Esophagus muscularis mucosa (tissue), 4 donors: ENCODE results near the gene MYO19. TPM values are rescaled to one million over a fixed set of nuclear protein-coding genes. Genes with fewer than 3 reads are reported as not detected.

ENCODE experiments used
- DNase-seq: peaks from one replicate; pipeline ENCODE4 v3.0.0-alpha.2; 2017; ENCODE audit errors: extremely low spot score
- H3K27ac ChIP-seq, 4 donors: fragments of 200-600 bp; sonication (generic); replicated peaks in 1 of 4; 1 replicate in 3 of 4; 2 replicates in 1 of 4; pipeline ENCODE4 v1.5.1; 2016 to 2019; ENCODE audit warnings: mild to moderate bottlenecking in 1 of 4
- H3K27me3 ChIP-seq, 4 donors: fragments of 200-600 bp; sonication (generic); one replicate each; pipeline versions ENCODE4 v1.5.1 to v1.6.0; 2016 to 2019
- H3K36me3 ChIP-seq, 4 donors: fragments of 200-600 bp; sonication (generic); one replicate each; pipeline ENCODE4 v1.5.1; 2016 to 2019
- H3K4me1 ChIP-seq, 4 donors: fragments of 200-600 bp; sonication (generic); one replicate each; pipeline ENCODE4 v1.5.1; 2016 to 2019
- H3K4me3 ChIP-seq, 4 donors: fragments of 200-600 bp; sonication (generic); 1 replicate in 2 of 4; 2 replicates in 2 of 4; pipeline ENCODE4 v1.5.1; 2016 to 2019; ENCODE audit warnings: mild to moderate bottlenecking in 4 of 4, moderate library complexity in 1 of 4
- H3K9me3 ChIP-seq, 4 donors: fragments of 200-600 bp; sonication (generic); 1 replicate in 3 of 4; 2 replicates in 1 of 4; pipeline ENCODE4 v1.5.1; 2016 to 2019
- EP300 ChIP-seq: sonication (generic); formaldehyde crosslinking; IDR thresholded peaks from one replicate; pipeline ENCODE4 v1.6.1; 2017; ENCODE audit warnings: antibody characterized with exemption
- POLR2A ChIP-seq: fragments of 450-650 bp; IDR thresholded peaks from one replicate; pipeline ENCODE4 v1.6.1; 2017; ENCODE audit warnings: antibody characterized with exemption, moderate library complexity, mild to moderate bottlenecking, low read depth
- POLR2AphosphoS5 ChIP-seq, 2 donors: sonication (generic); formaldehyde crosslinking; IDR thresholded peaks; one replicate each; pipeline ENCODE4 v1.6.1; 2017; ENCODE audit warnings: antibody characterized with exemption in 2 of 2
- WGBS: methylation state at CpG from one replicate; pipeline ENCODE4 v1.1.5; 2018; 5-methylcytosine and 5-hydroxymethylcytosine counted together
- intact Hi-C: fragments of 100-400 bp; cut with DNase I; formaldehyde crosslinking; loops from one replicate; pipeline ENCODE4 v1.15.1; 2023
- total RNA-seq, 4 donors: library from RNA; depleted of rRNA; stranded (reverse); fragments of >200 nt; gene quantifications; one replicate each; pipeline versions ENCODE4 v1.1.0 to v1.2.1, GENCODE V29; 2016
- TF ChIP-seq, protein P1 (sequence below), 3 experiments: fragments of 200-600 bp in 2 of 3; fragments of 450-650 bp in 1 of 3; sonication (generic) in 2 of 3; IDR thresholded peaks; one replicate each; pipeline ENCODE4 v1.5.1; 2017 to 2019; ENCODE audit warnings: antibody characterized with exemption in 3 of 3, mild to moderate bottlenecking in 2 of 3, moderate library complexity in 1 of 3

MYO19 gene
- total RNA-seq, 4 donors from 2014 or later, result 29.5 to 68.1 (median 44.3) TPM

DNA sequence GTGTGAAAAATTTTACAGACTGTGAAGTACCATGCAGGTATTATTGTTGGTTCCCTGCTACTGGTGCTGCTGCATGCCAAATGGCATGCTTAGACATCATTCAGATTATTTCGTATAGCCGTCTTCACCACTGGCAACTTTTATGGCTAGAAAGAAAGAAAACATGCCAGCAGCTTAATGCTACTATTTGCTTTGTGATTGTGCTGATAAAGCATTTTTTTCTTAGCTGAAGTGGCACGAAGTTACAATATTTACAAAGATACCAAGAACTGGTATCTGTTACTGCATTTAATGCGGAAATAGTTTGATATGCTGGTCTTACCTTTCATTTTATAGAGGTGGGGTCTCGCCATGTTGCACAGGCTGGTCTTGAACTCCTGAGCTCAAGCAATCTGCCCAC, 40.0 kb downstream of the MYO19 start:
- no peaks in the 10 kb centered on the region for H3K27me3 ChIP-seq

DNA sequence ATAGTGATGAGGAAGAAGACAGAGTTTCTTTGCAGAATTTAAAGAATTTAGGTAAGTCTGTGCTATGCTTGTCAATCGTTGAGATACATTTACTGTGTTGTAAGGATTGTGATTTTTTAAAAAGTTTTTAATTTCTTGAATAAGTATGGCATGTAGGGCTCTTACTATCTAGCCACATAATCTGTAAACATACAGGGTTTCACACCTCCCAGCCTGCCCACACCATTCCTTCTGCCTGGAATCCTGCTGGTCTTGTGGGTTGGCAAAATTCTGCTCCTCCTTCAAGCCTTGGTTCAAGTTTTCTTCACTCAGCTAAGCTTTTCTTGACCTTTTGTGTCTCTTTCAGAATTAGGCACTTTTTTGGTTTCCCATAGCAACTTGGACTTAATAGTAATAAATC, 40.7 kb downstream of the MYO19 start:
- DNase-seq, result no peak
- no peak for TF ChIP-seq EP300
- TF ChIP-seq POLR2A, result no peak
- no peak for TF ChIP-seq POLR2AphosphoS5 (IDR thresholded peaks at IDR 0.05)
- TF ChIP-seq, protein P1, sequence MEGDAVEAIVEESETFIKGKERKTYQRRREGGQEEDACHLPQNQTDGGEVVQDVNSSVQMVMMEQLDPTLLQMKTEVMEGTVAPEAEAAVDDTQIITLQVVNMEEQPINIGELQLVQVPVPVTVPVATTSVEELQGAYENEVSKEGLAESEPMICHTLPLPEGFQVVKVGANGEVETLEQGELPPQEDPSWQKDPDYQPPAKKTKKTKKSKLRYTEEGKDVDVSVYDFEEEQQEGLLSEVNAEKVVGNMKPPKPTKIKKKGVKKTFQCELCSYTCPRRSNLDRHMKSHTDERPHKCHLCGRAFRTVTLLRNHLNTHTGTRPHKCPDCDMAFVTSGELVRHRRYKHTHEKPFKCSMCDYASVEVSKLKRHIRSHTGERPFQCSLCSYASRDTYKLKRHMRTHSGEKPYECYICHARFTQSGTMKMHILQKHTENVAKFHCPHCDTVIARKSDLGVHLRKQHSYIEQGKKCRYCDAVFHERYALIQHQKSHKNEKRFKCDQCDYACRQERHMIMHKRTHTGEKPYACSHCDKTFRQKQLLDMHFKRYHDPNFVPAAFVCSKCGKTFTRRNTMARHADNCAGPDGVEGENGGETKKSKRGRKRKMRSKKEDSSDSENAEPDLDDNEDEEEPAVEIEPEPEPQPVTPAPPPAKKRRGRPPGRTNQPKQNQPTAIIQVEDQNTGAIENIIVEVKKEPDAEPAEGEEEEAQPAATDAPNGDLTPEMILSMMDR (IDR thresholded peaks at IDR 0.05), result no peak
- H3K4me3 ChIP-seq, result no peak overlapping the region
- no peak overlapping the region for H3K27ac ChIP-seq
- 94% methylated on average over 1 of the region's 1 CpG for whole genome bisulfite sequencing
- H3K9me3 ChIP-seq, result no peaks in the 10 kb centered on the region
- peaks cover 1 to 9% (median 3%) of the 10 kb centered on the region in 4 donors for H3K4me1 ChIP-seq
- H3K27me3 ChIP-seq, result no peaks in the 10 kb centered on the region
- peaks cover 47 to 79% (median 74%) of the 10 kb centered on the region in 4 donors for H3K36me3 ChIP-seq
- intact Hi-C loops, result loop anchor here (5.0 kb wide), 1 partner anchor 38 kb away; the partner anchor contains the start of genes MYO19 and PIGW

More for the DNA sequence above, 40.0 kb downstream of the MYO19 start:
- Histone ChIP-seq H3K36me3 (peaks cover 47 to 83% (median 75%) of the 10 kb centered on the region in 4 donors), H3K4me1 (peaks cover 0 to 7% (median 3%) of the 10 kb centered on the region in 4 donors), H3K4me3 (no peak overlapping the region), H3K27ac (no peak overlapping the region), H3K9me3 (no peaks in the 10 kb centered on the region)
- TF ChIP-seq, protein P1 (IDR thresholded peaks at IDR 0.05), result no peak
- no peak for TF ChIP-seq POLR2AphosphoS5 (IDR thresholded peaks at IDR 0.05)
- 89% methylated on average over 5 of the region's 5 CpGs for WGBS
- DNase-seq, result no peak
- intact Hi-C loops, result loop anchor here (5.0 kb wide), 1 partner anchor 38 kb away; the partner anchor contains the start of genes MYO19 and PIGW

DNA sequence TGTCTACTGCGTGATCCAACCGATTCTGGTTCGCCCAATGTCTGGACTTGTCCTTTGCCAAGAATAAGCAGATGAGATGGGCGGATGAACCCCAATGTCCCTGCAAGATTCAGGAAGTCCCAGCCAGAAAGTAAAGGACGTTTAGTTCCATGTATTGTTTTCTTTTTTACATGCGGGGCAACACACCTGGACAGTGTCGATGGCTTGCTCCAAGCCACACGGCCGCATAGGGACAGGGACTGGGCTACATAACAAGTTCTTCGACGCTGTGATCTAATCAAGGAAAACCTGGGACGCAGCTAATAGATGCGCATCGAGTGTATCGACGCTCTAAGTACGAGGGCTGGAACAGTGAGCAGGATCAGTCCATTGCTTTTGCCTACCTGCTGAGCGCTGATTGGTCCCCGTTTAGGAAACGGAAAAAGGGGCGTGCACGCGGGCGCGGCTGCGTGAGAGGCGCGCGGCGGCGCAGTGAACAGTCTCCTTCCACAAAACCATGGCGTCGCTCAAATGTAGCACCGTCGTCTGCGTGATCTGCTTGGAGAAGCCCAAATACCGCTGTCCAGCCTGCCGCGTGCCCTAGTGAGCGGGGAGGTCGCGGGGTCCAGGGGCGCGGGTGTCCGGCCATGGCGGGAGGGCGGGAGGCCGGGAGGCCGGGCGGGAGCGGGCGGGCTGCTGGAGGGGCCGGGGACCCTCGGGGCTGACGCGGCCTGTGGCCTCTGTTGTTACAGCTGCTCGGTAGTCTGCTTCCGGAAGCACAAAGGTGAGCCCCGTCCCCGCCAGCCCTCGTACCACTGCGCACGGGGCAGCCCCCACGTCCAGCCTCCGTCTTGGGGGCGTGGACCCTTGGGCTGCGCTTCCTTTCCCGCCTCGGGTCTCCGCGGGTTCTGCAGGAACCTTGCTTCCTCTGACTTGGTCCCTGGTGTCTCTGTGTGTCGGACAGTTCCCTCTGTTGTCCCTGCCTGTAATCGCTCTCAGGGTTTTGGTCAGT, 48.2 kb downstream of the MYO19 start, which contains the start of gene ZNHIT3:
Gene ZNHIT3, plus strand, starts transcription at position 478 of the 991 bp plus-strand sequence. Its CDS starts 19 bp downstream, at position 497.
- H3K9me3 ChIP-seq, result no peaks in the 10 kb centered on the region
- H3K27ac ChIP-seq, result peak within 1 kb of the TSS; percentile 83 to 90 (median 86)
- H3K27me3 ChIP-seq, result peaks cover 0 to 7% (median 0%) of the 10 kb centered on the region in 4 donors
- 0% methylated on average over 9 of the region's 73 CpGs for WGBS
- DNase-seq, result peak; percentile 97
- intact Hi-C loops, result loop anchor here (10.0 kb wide), 1 partner anchor 302 kb away; no protein-coding TSS in a partner anchor
- peak within 1 kb of the TSS; percentile 81 to 99 (median 96) for H3K4me3 ChIP-seq
- TF ChIP-seq EP300 (no peak), POLR2A (no peak), POLR2AphosphoS5 (IDR thresholded peaks at IDR 0.05) (peak; percentile 86 to 97)
- TF ChIP-seq, protein P1 (IDR thresholded peaks at IDR 0.05), result peak in 1 of 3 experiments; percentile 24
- peaks cover 0 to 5% (median 3%) of the 10 kb centered on the region in 4 donors for H3K36me3 ChIP-seq
- peaks cover 22 to 51% (median 41%) of the 10 kb centered on the region in 4 donors for H3K4me1 ChIP-seq

DNA sequence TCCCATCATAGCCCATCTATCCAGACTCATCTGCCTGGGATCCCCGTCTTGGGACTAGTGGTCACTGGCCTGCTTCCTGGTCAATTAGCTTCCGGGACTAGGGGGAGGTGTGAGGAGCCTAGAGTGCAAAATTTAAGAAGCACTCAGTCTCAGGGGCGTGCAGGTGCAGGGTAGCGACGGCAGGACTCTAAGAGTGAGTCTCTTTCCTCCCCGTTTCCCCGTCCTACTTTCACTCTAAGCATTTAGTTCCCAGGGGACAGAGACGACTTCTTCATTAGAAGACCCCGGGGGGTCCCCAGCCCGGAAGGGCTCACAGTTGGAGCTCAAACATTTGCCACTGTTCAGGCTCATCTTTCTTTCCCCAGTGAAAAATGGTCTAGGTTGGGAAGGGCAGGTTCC, 48.9 kb downstream of the MYO19 start:
- intact Hi-C loops, result loop anchor here (10.0 kb wide), 1 partner anchor 301 kb away; no protein-coding TSS in a partner anchor
- WGBS, result 39% methylated on average over 10 of the region's 10 CpGs
- peaks cover 0 to 7% (median 0%) of the 10 kb centered on the region in 4 donors for H3K27me3 ChIP-seq
- peak overlapping the region; percentile 83 to 90 (median 86) for H3K27ac ChIP-seq
- H3K4me3 ChIP-seq, result peak overlapping the region; percentile 81 to 99 (median 96)
- no peaks in the 10 kb centered on the region for H3K36me3 ChIP-seq
- DNase-seq, result no peak
- H3K9me3 ChIP-seq, result no peaks in the 10 kb centered on the region
- peaks cover 22 to 44% (median 40%) of the 10 kb centered on the region in 4 donors for H3K4me1 ChIP-seq
- TF ChIP-seq EP300, result no peak
- TF ChIP-seq POLR2A, result no peak
- TF ChIP-seq, protein P1 (IDR thresholded peaks at IDR 0.05), result no peak
- TF ChIP-seq POLR2AphosphoS5 (IDR thresholded peaks at IDR 0.05), result no peak
